Measurements from ENCODE around the gene MGAT4D.
"Not testable (repeated sequence)": the region's sequence is repeated elsewhere in the genome, so short reads cannot be mapped to it uniquely, and the experiment has no call there.

MGAT4D gene

DNA sequence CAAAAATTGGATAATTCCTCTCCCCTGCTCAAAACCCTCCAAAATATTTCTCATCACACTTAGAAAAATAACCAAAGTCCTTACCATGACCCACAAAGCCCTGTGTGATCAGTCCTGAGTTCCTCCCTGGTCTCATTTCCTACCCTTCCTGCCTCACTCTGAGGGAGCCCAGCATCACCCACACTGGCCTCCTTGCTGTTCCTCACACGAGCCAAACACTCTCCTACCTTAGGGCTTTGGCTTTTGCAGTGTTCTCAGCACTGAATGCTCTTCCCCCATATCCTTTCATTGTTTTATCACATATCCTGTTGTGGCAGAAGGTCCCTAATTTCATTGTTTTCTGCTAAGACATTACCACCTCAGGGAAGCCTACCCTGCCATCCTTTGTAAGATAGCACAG, 12.2 kb downstream of the MGAT4D start:
- no peak overlapping the region for H3K4me3 ChIP-seq (ENCODE audit: low read length)
- no peaks in the 10 kb centered on the region for H3K27me3 ChIP-seq (ENCODE audit: insufficient read depth, low read length)
- WGBS: 81% methylated on average over 1 of the region's 1 CpG
- H3K36me3 ChIP-seq (ENCODE audit: insufficient read depth, low read length): no peaks in the 10 kb centered on the region
- no peak overlapping the region for H3K9ac ChIP-seq (ENCODE audit: low read depth, low read length)
- H3K9me3 ChIP-seq (ENCODE audit: insufficient read depth, low read depth, low read length): peaks cover 10% of the 10 kb centered on the region; the same call in 1 of the 2 replicates
- H3K27ac ChIP-seq (ENCODE audit: low read depth, low read length): no peak overlapping the region
- no peaks in the 10 kb centered on the region for H3K4me1 ChIP-seq (ENCODE audit: insufficient read depth, low read length)

DNA sequence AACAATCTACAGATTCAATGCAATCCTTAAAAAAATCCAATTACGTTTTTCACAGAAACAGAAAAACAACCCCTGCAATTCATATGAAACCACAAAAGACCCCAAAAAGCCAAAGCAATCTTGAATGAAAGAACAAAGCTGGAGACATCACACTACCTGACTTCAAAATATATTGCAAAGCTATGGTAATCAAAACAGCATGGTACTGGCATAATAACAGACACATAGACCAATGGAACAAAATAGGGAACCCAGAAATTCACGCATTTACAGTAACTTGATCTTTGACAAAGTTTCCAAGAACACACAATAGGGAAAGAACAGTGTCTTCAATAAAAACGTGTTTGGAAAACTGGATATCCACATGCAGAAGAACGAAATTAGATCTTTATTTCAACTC, 14.6 kb downstream of the MGAT4D start:
- peaks cover 10% of the 10 kb centered on the region; the same call in 1 of the 2 replicates for H3K9me3 ChIP-seq (ENCODE audit: insufficient read depth, low read depth, low read length)
- 96% methylated on average over 4 of the region's 4 CpGs for WGBS
- no peak overlapping the region for H3K4me3 ChIP-seq (ENCODE audit: low read length)
- no peak overlapping the region for H3K27ac ChIP-seq (ENCODE audit: low read depth, low read length)
- no peaks in the 10 kb centered on the region for H3K4me1 ChIP-seq (ENCODE audit: insufficient read depth, low read length)
- H3K36me3 ChIP-seq (ENCODE audit: insufficient read depth, low read length): no peaks in the 10 kb centered on the region
- H3K9ac ChIP-seq (ENCODE audit: low read depth, low read length): no peak overlapping the region
- H3K27me3 ChIP-seq (ENCODE audit: insufficient read depth, low read length): no peaks in the 10 kb centered on the region

DNA sequence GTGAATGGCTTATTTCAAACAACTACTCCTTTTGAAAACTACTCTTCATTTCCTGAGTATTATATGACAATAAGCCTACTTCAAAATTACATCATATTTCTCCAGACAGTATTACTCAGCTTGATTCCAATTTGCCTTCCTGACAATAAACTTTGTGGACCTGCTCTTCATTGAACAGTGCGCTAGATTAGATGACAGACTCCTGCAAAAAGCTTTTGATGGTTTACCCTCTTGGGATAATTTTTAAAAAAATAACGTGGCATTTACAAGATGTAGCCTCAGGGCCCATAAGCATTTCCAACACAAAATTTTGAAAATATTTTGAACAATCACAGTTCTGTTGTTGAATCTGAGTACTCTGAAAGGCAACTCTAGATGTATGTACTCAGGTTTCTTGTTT, 25.9 kb downstream of the MGAT4D start:
- Histone ChIP-seq H3K27me3 (ENCODE audit: insufficient read depth, low read length) (no peaks in the 10 kb centered on the region), H3K4me1 (ENCODE audit: insufficient read depth, low read length) (no peaks in the 10 kb centered on the region), H3K36me3 (ENCODE audit: insufficient read depth, low read length) (no peaks in the 10 kb centered on the region), H3K9ac (ENCODE audit: low read depth, low read length) (no peak overlapping the region), H3K4me3 (ENCODE audit: low read length) (no peak overlapping the region), H3K27ac (ENCODE audit: low read depth, low read length) (no peak overlapping the region), H3K9me3 (ENCODE audit: insufficient read depth, low read depth, low read length) (no peaks in the 10 kb centered on the region)
- WGBS: 92% methylated on average over 2 of the region's 2 CpGs

DNA sequence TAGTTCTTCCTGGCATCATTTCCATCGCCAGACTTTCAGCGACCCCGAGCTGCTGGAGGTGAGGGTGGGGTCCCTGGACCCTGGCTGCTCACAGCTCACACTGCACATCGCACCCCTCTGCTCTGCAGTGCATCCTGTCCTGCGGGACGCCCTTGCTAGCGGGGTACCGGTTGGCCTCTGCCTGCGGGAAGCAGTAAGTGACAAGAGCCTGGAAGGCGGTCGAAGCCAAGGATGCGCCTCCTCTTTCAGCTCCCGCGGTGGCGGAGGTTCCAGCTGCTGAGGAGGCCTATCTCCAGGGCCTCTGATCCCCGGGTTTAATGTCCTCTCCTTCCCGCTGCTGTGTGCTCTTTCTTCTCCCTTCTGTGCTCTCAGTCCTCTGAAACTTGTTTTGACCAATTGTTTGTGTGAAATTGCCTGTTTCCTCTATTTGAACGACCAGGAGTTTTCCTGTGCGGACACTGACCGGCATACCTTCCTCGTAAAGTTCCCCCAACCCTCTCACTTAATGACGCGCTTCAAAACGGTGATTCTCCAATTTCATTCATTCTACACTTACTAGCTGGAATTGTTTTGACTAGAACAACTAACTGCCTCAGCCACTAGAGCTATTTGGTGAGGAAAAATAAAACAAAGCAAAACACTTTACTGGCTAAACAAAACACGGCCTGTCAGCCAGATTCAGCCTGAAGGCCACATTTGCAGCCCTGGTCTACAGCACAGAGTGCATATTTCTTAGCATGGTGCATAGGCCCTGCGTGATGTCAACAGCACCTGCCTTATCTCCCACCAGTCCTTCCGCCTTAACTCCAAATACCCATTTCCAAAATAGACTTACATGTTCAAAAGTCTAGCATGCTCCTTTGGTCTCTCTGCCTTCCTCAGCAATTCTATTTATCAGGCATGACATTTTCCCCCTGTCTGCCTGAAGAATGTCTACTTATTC, 28.0 kb downstream of the MGAT4D start:
- Histone ChIP-seq H3K4me1 (ENCODE audit: insufficient read depth, low read length) (no peaks in the 10 kb centered on the region), H3K27me3 (ENCODE audit: insufficient read depth, low read length) (no peaks in the 10 kb centered on the region), H3K36me3 (ENCODE audit: insufficient read depth, low read length) (no peaks in the 10 kb centered on the region), H3K4me3 (ENCODE audit: low read length) (no peak overlapping the region), H3K27ac (ENCODE audit: low read depth, low read length) (no peak overlapping the region), H3K9me3 (ENCODE audit: insufficient read depth, low read depth, low read length) (no peaks in the 10 kb centered on the region), H3K9ac (ENCODE audit: low read depth, low read length) (no peak overlapping the region; the same call in 1 of the 2 replicates)
- 90% methylated on average over 27 of the region's 27 CpGs for whole genome bisulfite sequencing

DNA sequence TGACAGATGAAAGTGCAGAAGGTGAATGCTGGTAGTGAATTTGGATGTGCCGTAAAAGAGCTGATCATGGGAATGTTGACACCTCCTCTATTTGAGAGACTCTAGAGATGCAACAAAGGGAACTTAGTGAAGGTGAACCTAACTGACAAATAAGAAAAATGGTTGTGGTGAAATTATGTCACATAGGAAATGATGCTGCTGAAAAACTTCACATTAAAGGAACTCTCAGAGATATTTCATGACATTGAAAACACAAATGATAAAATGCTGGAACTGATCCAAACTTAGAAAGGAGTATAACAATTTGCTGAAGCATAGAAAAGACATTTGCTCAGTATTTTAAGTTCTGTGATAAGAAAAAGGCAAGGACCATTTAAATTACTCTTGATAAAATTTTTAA, 31.9 kb downstream of the MGAT4D start:
- H3K9ac ChIP-seq (ENCODE audit: low read depth, low read length): no peak overlapping the region
- 92% methylated on average over 1 of the region's 1 CpG for WGBS
- no peaks in the 10 kb centered on the region for H3K36me3 ChIP-seq (ENCODE audit: insufficient read depth, low read length)
- no peak overlapping the region for H3K27ac ChIP-seq (ENCODE audit: low read depth, low read length)
- H3K9me3 ChIP-seq (ENCODE audit: insufficient read depth, low read depth, low read length): no peaks in the 10 kb centered on the region
- H3K27me3 ChIP-seq (ENCODE audit: insufficient read depth, low read length): no peaks in the 10 kb centered on the region
- no peak overlapping the region for H3K4me3 ChIP-seq (ENCODE audit: low read length)
- no peaks in the 10 kb centered on the region for H3K4me1 ChIP-seq (ENCODE audit: insufficient read depth, low read length)

DNA sequence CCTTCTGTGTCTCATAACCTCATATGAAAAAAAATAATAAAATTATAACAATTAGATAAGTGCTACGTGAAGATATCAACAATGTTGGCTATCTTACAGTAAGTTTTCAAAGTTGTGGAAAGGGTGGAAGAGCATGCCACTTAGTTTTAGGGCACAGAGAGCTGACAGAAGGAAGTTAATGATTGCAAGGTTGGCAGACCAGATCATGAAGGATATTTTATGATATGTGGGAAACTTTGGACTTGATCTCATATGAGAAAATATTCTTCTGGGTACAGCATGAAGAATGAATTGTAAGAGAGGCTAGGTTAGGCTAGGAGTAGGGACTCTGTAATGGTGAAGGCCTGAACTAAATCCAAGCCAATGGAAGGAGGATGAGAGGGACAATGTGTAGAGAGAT, 34.5 kb downstream of the MGAT4D start:
- Histone ChIP-seq H3K4me1 (ENCODE audit: insufficient read depth, low read length) (no peaks in the 10 kb centered on the region), H3K36me3 (ENCODE audit: insufficient read depth, low read length) (no peaks in the 10 kb centered on the region), H3K9me3 (ENCODE audit: insufficient read depth, low read depth, low read length) (no peaks in the 10 kb centered on the region), H3K4me3 (ENCODE audit: low read length) (no peak overlapping the region), H3K9ac (ENCODE audit: low read depth, low read length) (no peak overlapping the region), H3K27me3 (ENCODE audit: insufficient read depth, low read length) (no peaks in the 10 kb centered on the region), H3K27ac (ENCODE audit: low read depth, low read length) (no peak overlapping the region)
- WGBS: 91% methylated on average over 1 of the region's 1 CpG

DNA sequence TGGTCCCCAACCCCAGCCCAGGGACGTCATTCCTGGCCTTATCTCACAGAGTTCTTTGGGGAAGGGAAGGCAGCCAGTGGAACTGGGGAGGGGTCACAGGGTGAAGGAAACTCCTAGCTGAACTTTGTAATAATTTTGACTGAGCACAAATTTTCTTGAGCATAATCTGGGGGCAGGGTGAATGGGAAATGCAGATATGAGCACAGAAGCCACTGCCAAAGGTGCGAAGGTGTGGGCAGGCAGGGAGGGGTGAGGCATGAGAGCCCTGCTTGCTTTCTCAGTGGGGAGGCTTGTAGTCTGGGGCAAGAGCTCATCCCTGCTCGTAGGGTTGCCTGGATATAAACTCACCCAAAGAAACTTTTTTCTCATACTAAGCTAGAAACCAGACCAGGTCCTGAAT, 34.9 kb downstream of the MGAT4D start:
- no peak overlapping the region for H3K4me3 ChIP-seq (ENCODE audit: low read length)
- no peak overlapping the region for H3K27ac ChIP-seq (ENCODE audit: low read depth, low read length)
- no peaks in the 10 kb centered on the region for H3K4me1 ChIP-seq (ENCODE audit: insufficient read depth, low read length)
- no peaks in the 10 kb centered on the region for H3K36me3 ChIP-seq (ENCODE audit: insufficient read depth, low read length)
- WGBS: 78% methylated on average over 3 of the region's 3 CpGs
- no peaks in the 10 kb centered on the region for H3K27me3 ChIP-seq (ENCODE audit: insufficient read depth, low read length)
- H3K9me3 ChIP-seq (ENCODE audit: insufficient read depth, low read depth, low read length): no peaks in the 10 kb centered on the region
- no peak overlapping the region for H3K9ac ChIP-seq (ENCODE audit: low read depth, low read length)

DNA sequence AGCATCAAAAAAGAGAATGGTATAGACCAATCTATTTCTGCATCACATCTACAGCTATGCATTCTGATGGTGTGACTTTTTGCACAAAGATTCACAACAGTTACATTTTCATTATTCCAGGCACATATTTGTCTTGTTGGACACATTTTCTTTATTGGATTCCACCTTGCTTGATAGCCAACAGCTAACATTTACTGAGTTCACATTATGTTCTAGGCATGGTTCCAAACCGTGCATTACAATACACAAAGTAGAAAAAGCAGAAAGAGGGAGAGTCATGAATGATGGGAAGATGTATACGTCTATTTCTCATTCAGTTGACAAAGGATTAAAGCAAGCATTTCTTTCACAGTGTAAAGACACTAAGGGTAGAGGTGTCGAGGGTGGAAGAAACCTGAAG, 47.7 kb downstream of the MGAT4D start:
- Histone ChIP-seq H3K9me3 (ENCODE audit: insufficient read depth, low read depth, low read length) (no peaks in the 10 kb centered on the region), H3K36me3 (ENCODE audit: insufficient read depth, low read length) (no peaks in the 10 kb centered on the region), H3K27me3 (ENCODE audit: insufficient read depth, low read length) (no peaks in the 10 kb centered on the region; the same call in 1 of the 2 replicates), H3K9ac (ENCODE audit: low read depth, low read length) (no peak overlapping the region), H3K4me3 (ENCODE audit: low read length) (no peak overlapping the region), H3K27ac (ENCODE audit: low read depth, low read length) (no peak overlapping the region), H3K4me1 (ENCODE audit: insufficient read depth, low read length) (no peaks in the 10 kb centered on the region)
- WGBS: 90% methylated on average over 3 of the region's 3 CpGs

DNA sequence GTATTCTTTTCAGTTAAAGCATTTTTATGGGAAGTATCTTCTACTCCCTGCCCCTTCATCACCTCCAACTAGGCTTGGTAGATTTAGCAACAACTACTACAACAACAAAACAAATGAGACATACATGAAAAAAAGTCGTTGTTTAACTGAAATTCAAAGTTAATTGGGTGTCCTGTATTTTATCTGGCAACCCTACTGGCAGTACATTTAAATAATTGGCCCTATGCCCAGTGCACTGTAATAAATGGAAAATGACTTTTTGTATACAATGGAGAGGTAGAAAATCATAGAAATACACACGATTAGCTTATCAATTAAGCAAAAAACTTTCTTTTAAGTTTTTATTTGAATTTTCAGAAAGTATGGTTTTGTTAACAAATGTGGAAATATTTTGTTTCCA, 49.3 kb downstream of the MGAT4D start:
- no peak overlapping the region for H3K9ac ChIP-seq (ENCODE audit: low read depth, low read length)
- 70% methylated on average over 1 of the region's 2 CpGs for WGBS
- H3K4me3 ChIP-seq (ENCODE audit: low read length): no peak overlapping the region

DNA sequence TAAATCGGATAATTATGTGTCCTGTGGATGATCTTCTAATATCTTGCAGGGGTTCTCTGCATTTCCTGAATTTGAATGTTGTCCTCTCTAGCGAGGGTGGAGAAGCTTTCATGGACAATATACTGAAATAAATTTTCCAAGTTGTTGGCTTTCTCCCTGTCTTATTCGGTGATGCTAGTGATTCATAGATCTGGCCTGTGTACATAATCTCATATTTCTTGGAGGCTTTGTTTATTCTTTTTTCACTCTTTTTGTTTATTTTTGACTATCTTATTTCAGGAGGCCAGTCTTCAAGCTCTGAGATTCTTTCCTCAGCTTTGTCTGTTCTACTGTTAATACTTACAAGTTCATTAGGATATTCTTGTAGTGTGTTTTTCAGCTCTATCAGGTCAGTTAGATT, 49.9 kb downstream of the MGAT4D start:
- Histone ChIP-seq H3K9ac (ENCODE audit: low read depth, low read length) (no peak overlapping the region), H3K4me3 (ENCODE audit: low read length) (no peak overlapping the region), H3K27ac (ENCODE audit: low read depth, low read length) (no peak overlapping the region), H3K36me3 (ENCODE audit: insufficient read depth, low read length) (no peaks in the 10 kb centered on the region), H3K9me3 (ENCODE audit: insufficient read depth, low read depth, low read length) (no peaks in the 10 kb centered on the region), H3K27me3 (ENCODE audit: insufficient read depth, low read length) (no peaks in the 10 kb centered on the region), H3K4me1 (ENCODE audit: insufficient read depth, low read length) (no peaks in the 10 kb centered on the region)
- 54% methylated on average over 3 of the region's 3 CpGs for WGBS

More for the DNA sequence above, 49.3 kb downstream of the MGAT4D start:
- Histone ChIP-seq H3K9me3 (ENCODE audit: insufficient read depth, low read depth, low read length) (no peaks in the 10 kb centered on the region), H3K36me3 (ENCODE audit: insufficient read depth, low read length) (no peaks in the 10 kb centered on the region), H3K27ac (ENCODE audit: low read depth, low read length) (no peak overlapping the region), H3K4me1 (ENCODE audit: insufficient read depth, low read length) (no peaks in the 10 kb centered on the region), H3K27me3 (ENCODE audit: insufficient read depth, low read length) (no peaks in the 10 kb centered on the region)

DNA sequence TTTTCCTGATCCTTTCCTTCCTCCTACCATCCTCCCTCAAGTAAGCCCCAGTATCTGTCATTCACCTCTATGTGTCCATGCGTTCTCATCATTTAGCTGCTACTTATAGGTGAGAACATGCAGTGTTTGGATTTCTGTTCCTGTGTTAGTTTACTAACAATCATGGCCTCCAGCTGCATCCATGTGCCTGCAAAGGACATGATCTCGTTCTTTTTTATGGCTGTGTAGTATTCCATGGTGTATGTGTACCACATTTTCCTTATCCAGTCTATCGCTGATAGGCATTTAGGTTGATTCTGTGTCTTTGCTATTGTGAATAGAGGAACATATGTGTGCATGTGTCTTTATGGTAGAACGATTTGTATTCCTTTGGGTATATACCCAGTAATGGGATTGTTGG, 53.7 kb downstream of the MGAT4D start:
- 86% methylated on average over 4 of the region's 4 CpGs for WGBS
- not testable (repeated sequence) for H3K27ac ChIP-seq (ENCODE audit: low read depth, low read length)

More for the DNA sequence above, 53.7 kb downstream of the MGAT4D start:
- H3K36me3 ChIP-seq (ENCODE audit: insufficient read depth, low read length); H3K4me3 ChIP-seq (ENCODE audit: low read length); H3K9ac ChIP-seq (ENCODE audit: low read depth, low read length); H3K4me1 ChIP-seq (ENCODE audit: insufficient read depth, low read length); H3K27me3 ChIP-seq (ENCODE audit: insufficient read depth, low read length); H3K9me3 ChIP-seq (ENCODE audit: insufficient read depth, low read depth, low read length): not testable (repeated sequence)
